T follicular helper cell (primary cell): ENCODE results near the gene PAH.
"Not testable (repeated sequence)": the region's sequence is repeated elsewhere in the genome, so short reads cannot be mapped to it uniquely, and the experiment has no call there.

Experiments
- DNase-seq: peaks from one replicate; pipeline ENCODE4 v3.0.0-alpha.2; 2020; ENCODE audit warnings: low read depth

The PAH gene

DNA sequence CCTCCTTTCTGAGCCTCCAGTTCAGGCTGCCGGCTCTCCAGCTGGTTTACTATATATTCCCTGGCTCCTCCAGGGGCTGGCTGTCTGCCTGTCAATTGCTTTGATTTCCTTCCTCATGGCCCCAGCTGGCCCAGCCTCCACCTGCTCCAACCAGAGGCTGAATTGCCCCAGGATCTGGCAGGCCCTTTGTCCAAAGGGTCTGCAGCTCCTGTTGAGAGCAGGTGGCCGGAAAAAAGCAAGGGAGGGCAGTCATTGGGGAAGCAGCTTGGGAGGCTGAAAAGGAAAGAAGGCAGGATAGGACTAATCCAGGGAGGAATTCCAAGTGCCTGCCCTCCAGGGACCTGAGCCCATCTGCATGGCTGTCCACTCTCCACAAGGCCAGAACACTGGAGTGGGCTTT lies 25.3 kb downstream of the PAH start:
- DNase-seq: no peak

GRCh38 chr12:102888511-102888910 lies 28.5 kb downstream of the PAH start:
- DNase-seq: no peak

DNA sequence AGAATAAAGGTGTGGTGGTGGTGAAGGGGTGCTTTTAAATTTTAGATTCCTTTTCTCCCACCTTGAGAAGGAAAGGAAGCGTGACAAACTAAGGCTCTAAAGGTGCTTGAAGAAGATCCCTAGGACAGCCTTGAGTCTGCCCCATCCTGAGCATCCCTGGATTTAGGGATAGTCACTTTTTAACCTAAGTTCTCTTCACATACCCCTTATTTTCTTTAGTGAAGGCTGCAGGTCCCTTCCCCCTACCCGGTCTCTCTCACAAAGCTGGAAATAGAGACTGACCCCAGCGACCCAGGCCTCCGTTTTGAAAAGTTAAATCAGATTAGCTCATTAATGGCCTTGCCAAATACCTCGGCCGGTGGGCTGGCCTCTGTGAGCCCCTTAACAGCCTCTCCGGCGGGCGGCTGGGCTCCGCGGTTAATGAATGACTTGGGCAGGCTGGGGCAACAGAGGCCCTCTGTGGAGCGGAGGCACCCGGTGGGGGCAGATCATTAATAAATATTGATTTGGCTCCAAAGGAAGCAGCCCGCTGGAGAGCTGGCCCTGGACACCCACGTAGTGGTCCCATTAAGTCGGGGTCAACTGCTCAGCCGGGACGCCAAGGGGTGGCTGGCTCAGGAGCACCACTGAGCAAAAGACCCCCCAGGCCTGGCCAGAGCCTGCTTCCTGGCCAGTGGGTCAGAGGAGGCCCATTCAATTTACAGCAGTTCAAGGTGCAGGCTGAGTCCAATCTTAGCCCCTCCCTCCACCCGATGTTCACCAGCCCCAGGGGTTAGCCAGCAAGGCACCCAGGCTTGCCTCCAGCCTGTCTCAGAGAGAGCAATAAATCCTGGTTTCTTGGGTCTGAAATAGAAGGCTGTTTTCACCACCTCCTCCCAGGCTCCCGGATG lies 31.8 kb downstream of the PAH start:
- DNase-seq: no peak

- peak; percentile 20 for DNase-seq
These were observed 33.7 kb downstream of the PAH start for GRCh38 chr12:102883204-102883799.

DNA sequence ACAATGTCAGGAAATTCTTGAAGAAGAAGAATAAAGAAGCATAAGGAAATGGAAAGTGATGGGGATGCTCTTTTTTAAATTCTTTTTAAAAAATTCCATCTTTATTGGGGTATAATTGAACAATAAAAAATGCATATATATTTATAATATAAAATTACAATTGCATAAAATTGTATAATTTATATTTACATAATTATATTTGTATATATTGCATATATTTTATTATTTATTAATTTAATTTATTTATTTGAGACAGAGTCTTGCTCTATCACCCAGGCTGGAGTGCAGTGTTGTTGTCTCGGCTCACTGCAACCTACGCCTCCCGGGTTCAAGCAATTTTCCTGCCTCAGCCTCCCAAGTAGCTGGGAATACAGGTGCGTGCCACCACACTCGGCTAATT lies 36.3 kb downstream of the PAH start:
- no peak for DNase-seq

DNA sequence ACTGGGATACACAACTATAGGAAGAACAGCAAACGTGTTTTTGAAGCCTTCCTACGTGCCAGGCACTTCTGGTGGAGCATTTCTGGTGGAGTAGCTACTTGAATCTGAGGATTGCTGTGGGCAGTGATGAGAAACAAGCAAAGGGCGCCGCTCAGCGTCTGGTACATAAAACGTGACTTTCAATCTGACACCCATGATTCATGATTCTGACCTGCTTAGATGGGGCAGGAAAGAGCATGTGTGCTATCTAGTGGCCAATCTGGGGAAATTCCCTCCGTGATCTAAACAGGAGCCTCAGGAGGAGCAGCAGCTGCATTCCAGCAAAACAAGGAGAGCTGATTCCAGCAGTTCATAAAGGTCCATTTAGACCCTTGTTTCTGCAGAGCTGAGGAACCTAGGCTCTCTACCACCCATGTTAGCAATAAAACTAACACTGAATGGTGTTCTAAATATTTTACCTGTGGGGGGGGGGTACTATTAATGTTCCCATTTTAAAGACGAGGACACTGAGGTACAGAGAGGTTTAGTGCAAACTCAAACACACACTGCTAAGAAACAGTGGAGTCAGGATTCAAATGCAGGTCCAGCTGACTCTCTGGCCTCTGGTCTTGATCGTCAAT lies 37.8 kb downstream of the PAH start:
- no peak for DNase-seq

- no peak for DNase-seq
These were observed 40.2 kb downstream of the PAH start for GRCh38 chr12:102876883-102877282.

DNA sequence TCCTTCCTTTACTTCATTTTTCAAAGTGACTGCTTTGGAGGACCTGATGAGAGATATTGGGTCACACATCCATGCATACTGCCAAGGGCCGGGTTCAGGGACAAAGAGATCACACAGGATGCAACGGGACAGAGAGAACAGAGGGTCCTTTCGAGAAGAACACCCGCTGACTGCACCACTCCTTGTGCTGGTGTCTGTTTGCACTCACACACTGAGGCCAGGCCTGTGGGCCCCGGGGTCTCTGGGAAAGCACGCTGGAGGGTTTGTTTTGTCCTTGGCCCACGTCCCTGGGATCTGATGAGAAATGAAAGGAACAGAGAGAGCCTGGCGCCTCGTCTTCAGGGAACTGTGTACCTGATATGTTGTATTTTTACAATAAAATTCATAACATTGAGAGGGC lies 42.2 kb downstream of the PAH start:
- no peak for DNase-seq

DNA sequence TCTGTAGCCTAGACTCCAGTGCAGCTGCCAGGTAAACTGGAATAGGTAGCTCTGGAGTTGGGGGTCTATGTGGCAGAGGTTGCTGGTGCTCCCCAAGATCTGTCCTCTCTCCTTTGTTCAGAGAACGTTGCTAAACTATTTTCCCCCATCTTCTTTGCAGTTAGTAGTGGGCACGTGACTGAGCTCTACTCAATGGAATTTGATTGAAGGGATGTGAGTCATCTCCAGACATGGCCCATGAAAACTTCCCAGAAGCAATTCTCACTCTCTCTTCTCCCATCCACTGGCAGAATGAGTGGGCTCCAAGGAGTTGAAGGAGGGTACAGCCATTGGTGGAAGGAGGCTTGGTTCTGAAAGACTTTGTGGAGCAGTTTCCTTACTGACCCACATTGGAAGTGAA lies 44.0 kb downstream of the PAH start:
- no peak for DNase-seq

- DNase-seq: no peak
These were observed 46.0 kb downstream of the PAH start for GRCh38 chr12:102871014-102871413.

DNA sequence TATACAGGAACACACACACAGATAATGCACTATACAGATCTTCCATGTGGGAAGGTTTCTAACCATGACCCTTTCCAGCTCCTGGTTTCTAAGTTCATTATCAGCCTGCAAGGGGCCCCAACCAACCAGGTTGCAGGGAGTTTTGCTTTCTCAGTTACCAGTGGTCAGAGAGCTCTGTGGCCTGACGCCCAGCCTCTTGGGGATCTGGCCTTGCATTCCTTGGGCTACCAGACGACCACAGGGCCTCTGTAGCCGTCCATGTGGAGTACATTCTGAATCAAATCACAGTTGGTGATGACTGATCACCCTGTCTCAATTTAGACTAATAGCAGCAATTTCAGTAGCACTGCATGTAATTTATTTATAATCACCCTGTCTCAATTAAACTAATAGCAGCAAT lies 47.5 kb downstream of the PAH start:
- no peak for DNase-seq

- DNase-seq: no peak
These were observed 51.0 kb downstream of the PAH start for GRCh38 chr12:102865821-102866615.

- no peak for DNase-seq
These were observed 54.6 kb downstream of the PAH start for GRCh38 chr12:102862486-102862885.

DNA sequence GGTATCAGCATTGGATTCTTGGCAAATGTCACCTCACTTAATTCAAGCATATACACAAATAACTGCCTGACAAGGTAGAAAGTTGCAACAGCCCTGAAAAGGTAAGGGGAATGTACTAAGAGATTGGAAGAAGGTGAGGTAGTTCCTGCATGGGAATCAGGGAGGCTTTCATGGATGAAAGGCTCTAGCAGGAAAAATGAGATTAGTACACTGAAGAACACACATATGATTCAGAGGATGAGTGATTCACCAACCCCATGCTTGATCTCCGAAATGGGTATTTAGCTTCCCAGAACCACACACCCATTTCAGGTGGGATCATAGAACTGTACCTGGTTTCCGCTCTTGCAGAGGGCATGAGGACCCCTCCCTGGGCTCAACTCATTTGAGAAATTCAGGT lies 65.8 kb downstream of the PAH start:
- DNase-seq: no peak

DNA sequence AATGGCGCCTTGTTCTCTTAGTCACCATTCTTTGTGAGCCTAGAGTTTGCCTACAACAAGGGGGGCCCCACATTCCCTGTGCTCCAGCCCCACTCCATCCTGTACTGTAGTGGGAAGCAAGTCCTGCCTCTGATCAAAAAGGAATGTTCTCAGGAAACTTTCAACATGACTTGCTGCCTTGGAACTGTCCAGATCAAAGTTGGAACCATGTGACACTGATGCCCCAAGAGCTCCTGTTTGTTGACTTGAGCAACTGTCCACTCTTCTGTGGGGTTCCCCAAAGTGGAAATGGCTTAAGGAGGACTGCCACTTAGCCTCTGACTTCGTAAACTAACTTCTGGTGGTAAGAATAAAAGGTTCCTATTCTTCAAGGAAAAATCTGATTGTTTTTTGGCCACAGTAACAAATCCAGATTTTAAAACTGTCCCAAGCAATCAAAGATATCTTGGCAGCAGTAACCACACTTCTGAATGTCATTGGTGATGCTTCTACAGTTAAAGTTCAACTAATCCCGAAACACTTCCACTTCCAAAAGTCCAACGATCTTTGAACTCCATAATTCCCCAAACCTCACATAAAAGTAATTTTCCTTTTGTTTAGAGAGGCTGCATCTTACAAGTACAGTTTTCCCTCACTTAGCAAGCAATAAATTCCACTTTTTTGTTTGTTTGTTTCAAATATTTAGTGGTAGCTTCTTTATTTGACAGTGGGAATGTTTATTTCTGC lies 67.2 kb downstream of the PAH start:
- no peak for DNase-seq

DNA sequence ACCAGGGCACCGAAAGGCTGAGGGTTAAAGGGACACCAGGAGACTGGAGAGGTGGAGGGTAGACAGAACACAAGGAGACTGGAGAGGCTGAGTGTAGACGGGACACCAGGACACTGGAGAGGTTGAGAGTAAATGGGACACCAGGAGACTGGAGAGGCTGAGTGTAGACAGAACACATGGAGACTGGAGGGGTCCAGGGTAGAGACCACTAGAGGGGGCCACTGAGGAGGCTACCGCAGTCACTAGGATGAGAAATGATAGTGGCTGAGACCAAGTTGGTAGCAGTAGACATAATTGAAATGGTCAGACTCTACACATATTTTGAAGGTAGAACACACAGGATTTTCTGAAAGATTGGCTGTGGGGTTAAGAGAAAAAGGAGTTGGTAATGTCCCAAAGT lies 68.2 kb downstream of the PAH start:
- DNase-seq: no peak

DNA sequence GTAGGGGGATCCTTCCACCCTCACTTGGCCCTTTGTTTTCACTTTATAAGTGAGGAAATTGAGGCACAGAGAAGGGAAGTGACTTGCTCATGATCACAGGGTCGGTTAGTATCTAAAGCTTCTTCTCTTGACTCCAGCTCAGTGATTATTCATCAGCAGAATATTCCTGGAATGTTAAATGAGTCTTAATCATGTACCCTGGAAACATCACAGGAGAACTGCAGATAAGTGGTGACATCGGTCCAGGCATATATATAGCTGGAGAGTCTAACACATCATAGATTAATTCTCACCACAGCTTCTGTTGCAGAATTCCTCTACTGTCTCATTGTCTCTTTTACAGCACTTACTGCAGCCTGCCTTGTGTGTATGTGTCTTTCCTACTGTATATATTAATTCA lies 69.9 kb downstream of the PAH start:
- no peak for DNase-seq

DNA sequence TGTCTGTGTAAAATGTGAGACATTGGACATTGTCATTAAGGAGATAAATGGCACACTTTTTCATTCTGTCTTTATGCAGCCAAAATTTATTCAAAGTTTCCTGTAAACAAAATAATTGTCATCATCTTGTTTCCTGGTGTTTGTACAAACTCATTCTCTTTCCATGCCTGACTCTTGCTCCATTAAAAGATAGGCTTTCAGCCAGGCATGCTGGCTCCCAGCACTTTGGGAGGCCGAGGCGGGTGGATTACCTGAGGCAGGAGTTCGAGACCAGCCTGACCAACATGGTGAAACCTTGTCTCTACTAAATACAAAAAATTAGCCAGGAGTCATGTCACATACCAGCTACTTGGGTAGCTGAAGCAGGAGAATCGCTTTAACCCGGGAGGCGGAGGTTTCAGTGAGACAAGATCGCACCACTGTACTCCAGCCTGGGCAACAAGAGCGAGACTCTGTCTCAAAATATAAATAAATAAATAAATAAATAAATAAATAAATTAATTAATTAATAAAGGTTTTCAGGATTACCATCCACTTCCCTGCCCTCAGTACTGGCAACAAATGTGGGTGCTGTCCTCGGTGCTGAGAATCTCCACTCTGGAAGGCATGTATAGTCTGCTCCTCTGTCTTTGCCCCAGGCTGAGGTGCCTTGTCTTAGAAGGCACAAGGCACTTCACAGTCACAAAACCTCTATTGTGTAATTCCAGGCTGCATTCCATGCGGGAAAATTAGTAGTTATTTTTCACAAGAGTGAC lies 83.2 kb downstream of the PAH start:
- DNase-seq: no peak

DNA sequence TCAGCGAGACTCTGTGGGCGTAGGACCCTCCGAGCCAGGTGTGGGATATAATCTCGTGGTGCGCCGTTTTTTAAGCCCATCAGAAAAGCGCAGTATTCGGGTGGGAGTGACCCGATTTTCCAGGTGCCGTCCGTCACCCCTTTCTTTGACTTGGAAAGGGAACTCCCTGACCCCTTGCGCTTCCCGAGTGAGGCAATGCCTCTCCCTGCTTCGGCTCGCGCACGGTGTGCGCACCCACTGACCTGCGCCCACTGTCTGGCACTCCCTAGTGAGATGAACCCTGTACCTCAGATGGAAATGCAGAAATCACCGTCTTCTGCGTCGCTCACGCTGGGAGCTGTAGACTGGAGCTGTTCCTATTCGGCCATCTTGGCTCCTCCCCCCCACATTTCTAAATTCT lies 84.2 kb downstream of the PAH start:
- not testable (repeated sequence) for DNase-seq

GRCh38 chr12:102824218-102824835 lies 92.7 kb downstream of the PAH start:
- DNase-seq: no peak

DNA sequence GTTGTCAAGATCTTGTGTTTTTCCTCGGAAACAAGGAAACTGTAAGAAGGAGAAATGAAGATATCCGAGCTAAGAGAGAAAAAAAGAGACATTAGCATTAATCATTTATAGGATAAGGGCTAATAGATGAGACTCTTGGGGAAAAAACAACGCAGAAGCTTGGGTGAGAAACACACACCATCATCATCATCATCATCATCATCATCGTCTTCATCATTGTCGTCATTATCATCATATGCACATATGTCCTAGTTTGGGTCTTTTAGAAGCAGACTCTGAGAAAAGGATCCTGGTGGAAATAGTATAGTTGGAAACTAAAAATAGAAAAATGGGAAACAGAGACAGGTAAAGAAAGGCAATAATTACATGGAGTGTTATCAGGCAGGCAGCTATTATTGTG lies 95.9 kb downstream of the PAH start:
- DNase-seq: no peak
